Keratinocyte (primary cell): ENCODE results near the gene MAP2K5. TPM values are rescaled to one million over a fixed set of nuclear protein-coding genes. Genes with fewer than 3 reads are reported as not detected.

Experiments used
- DNase-seq: peaks from one replicate; pipeline ENCODE4 v3.0.0-alpha.2; 2011; ENCODE audit warnings: low read depth, missing footprints, low spot score
- FAIRE-seq: peaks from 2 replicates; lab custom pipeline; 2011; peaks lifted over from hg19 to GRCh38; lab: Jason Lieb, UNC
- H2AFZ ChIP-seq: 2 replicates; pipeline ENCODE4 v1.6.0; 2012; ENCODE audit warnings: low read length, control low read depth, inconsistent platforms; ENCODE audit not compliant: control insufficient read depth
- H3K27ac ChIP-seq: 2 replicates; pipeline ENCODE4 v1.5.1; 2011; ENCODE audit warnings: low read length; ENCODE audit not compliant: control insufficient read depth, insufficient read depth
- H3K27me3 ChIP-seq: 3 replicates; pipeline ENCODE4 v1.6.0; 2011; ENCODE audit warnings: low read length; ENCODE audit not compliant: control insufficient read depth, insufficient read depth; ENCODE audit errors: extremely low read depth
- H3K36me3 ChIP-seq, 2 experiments: 2 replicates in 1 of 2; 3 replicates in 1 of 2; pipeline ENCODE4 v1.5.1; 2011; ENCODE audit warnings: low read length in 2 of 2, mild to moderate bottlenecking in 1 of 2; ENCODE audit not compliant: control insufficient read depth in 2 of 2, insufficient read depth in 2 of 2; ENCODE audit errors: extremely low read depth in 1 of 2
- H3K4me1 ChIP-seq: 3 replicates; pipeline ENCODE4 v1.5.1; 2011; ENCODE audit warnings: low read length; ENCODE audit not compliant: control insufficient read depth, insufficient read depth; ENCODE audit errors: extremely low read depth
- H3K4me2 ChIP-seq: 3 replicates; pipeline ENCODE4 v1.6.0; 2011; ENCODE audit warnings: low read depth, low read length; ENCODE audit not compliant: control insufficient read depth, insufficient read depth; ENCODE audit errors: extremely low read depth
- H3K4me3 ChIP-seq, 3 experiments: fragments of 200-600 bp in 1 of 3; sonication (generic) in 1 of 3; 2 replicates in 2 of 3; 3 replicates in 1 of 3; pipeline ENCODE4 v1.5.1; 2011 to 2016; ENCODE audit warnings: low read length in 3 of 3, mild to moderate bottlenecking in 3 of 3, control low read depth in 2 of 3, inconsistent platforms in 1 of 3, low read depth in 1 of 3, mixed read lengths in 1 of 3, mixed run types in 1 of 3, moderate library complexity in 1 of 3; ENCODE audit not compliant: control insufficient read depth in 2 of 3, insufficient read depth in 2 of 3; ENCODE audit errors: extremely low read depth in 1 of 3
- H3K79me2 ChIP-seq: 2 replicates; pipeline ENCODE4 v1.6.0; 2012; ENCODE audit warnings: low read length; ENCODE audit not compliant: control insufficient read depth, insufficient read depth
- H3K9ac ChIP-seq: 3 replicates; pipeline ENCODE4 v1.6.0; 2011; ENCODE audit warnings: low read length; ENCODE audit not compliant: control insufficient read depth, insufficient read depth; ENCODE audit errors: extremely low read depth
- H3K9me1 ChIP-seq: 3 replicates; pipeline ENCODE4 v1.6.0; 2011; ENCODE audit warnings: low read length; ENCODE audit not compliant: control insufficient read depth, insufficient read depth; ENCODE audit errors: extremely low read depth
- H3K9me3 ChIP-seq: 2 replicates; pipeline ENCODE4 v1.5.1; 2012; ENCODE audit warnings: low read depth, low read length; ENCODE audit not compliant: control insufficient read depth
- H4K20me1 ChIP-seq: 3 replicates; pipeline ENCODE4 v1.6.0; 2011; ENCODE audit warnings: low read length; ENCODE audit not compliant: control insufficient read depth, insufficient read depth; ENCODE audit errors: extremely low read depth
- EZH2 ChIP-seq: IDR thresholded peaks from one replicate; pipeline ENCODE4 v1.6.1; 2012; ENCODE audit warnings: inconsistent platforms, mild to moderate bottlenecking, low read length, moderate library complexity
- dilution Hi-C: fragments of 300-500 bp; cut with MboI; formaldehyde crosslinking; loops from one replicate; pipeline ENCODE4 v1.7.0; 2020; ENCODE audit warnings: low sequenced_read_pairs; ENCODE audit not compliant: extremely low pct_ligation_motif_present
- polyA plus RNA-seq, 5 experiments: library from polyadenylated mRNA; depleted of rRNA in 3 of 5; stranded (reverse) in 3 of 5; stranded (forward) in 1 of 5; unstranded in 1 of 5; fragments of >200 nt; gene quantifications; 1 replicate in 1 of 5; 2 replicates in 3 of 5; 3 replicates in 1 of 5; pipeline versions ENCODE4 v1.2.1 to v1.2.3, GENCODE V29; 2011 to 2012; ENCODE audit warnings: missing spikeins in 2 of 5, low read depth in 1 of 5, low replicate concordance in 1 of 5
- TF ChIP-seq, protein P1 (sequence below), 3 experiments: IDR thresholded peaks in 1 of 3; conservative IDR thresholded peaks in 1 of 3; optimal IDR thresholded peaks in 1 of 3; 2 replicates in 2 of 3; 3 replicates in 1 of 3; pipeline versions ENCODE3 to v1.5.1; 2011; ENCODE audit warnings: low read length in 3 of 3, mild to moderate bottlenecking in 3 of 3, moderate library complexity in 2 of 3, control low read depth in 1 of 3, inconsistent platforms in 1 of 3; ENCODE audit not compliant: insufficient read depth in 2 of 3; ENCODE audit errors: extremely low read depth in 1 of 3

The MAP2K5 gene
- polyA plus RNA-seq, 1 donor (not counting 4 experiments of a cell fraction or from before 2014, with no cell fraction given), result 3.6 TPM

- no peaks in the 10 kb centered on the region for H3K4me1 ChIP-seq
- H3K36me3 ChIP-seq, result peaks cover 0 to 4% of the 10 kb centered on the region in 2 experiments
- H3K9ac ChIP-seq, result no peak overlapping the region
- no peaks in the 10 kb centered on the region for H3K9me1 ChIP-seq
- no peak overlapping the region for H3K27ac ChIP-seq
- dilution Hi-C loops, result no loop called here
- no peak for TF ChIP-seq EZH2
- TF ChIP-seq, protein P1, sequence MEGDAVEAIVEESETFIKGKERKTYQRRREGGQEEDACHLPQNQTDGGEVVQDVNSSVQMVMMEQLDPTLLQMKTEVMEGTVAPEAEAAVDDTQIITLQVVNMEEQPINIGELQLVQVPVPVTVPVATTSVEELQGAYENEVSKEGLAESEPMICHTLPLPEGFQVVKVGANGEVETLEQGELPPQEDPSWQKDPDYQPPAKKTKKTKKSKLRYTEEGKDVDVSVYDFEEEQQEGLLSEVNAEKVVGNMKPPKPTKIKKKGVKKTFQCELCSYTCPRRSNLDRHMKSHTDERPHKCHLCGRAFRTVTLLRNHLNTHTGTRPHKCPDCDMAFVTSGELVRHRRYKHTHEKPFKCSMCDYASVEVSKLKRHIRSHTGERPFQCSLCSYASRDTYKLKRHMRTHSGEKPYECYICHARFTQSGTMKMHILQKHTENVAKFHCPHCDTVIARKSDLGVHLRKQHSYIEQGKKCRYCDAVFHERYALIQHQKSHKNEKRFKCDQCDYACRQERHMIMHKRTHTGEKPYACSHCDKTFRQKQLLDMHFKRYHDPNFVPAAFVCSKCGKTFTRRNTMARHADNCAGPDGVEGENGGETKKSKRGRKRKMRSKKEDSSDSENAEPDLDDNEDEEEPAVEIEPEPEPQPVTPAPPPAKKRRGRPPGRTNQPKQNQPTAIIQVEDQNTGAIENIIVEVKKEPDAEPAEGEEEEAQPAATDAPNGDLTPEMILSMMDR (optimal IDR thresholded peaks at IDR 0.05 in 1 of 3, IDR thresholded peaks at IDR 0.05 in 1 of 3, conservative IDR thresholded peaks at IDR 0.05 in 1 of 3; ENCODE audit: extremely low read depth in 1 of 3, insufficient read depth in 2 of 3, low read length in 3 of 3), result no peak
- DNase-seq (no peak), FAIRE-seq (no peak)
- no peaks in the 10 kb centered on the region for H3K9me3 ChIP-seq
- H3K4me3 ChIP-seq, result no peak overlapping the region
- H3K27me3 ChIP-seq, result no peaks in the 10 kb centered on the region
- H3K4me2 ChIP-seq, result no peak overlapping the region
- no peaks in the 10 kb centered on the region for H3K79me2 ChIP-seq
- no peak overlapping the region for H2AFZ ChIP-seq
- no peaks in the 10 kb centered on the region for H4K20me1 ChIP-seq
These were observed 16.0 kb downstream of the MAP2K5 start for GRCh38 chr15:67558502-67558901.

DNA sequence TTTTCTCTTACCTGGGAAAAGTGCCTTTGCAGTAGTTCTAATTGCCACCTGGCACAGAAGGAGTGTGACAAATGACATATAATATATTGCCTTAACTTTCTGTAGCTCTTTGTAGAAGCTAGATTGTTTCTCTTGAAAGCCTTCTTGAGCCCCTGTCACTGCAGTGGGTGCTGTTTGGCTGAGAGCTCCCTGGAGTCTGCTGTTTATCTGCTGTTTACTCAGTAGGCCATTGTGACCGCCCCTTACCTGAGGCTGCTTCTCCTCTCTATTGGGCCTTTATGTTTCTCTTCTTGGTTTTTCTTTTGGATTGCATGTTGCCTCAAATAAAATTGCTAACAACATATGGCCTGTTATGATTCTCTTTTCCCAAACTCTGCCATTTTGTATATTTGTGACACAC, 16.7 kb downstream of the MAP2K5 start:
- dilution Hi-C loops, result no loop called here
- Histone ChIP-seq H3K27me3 (no peaks in the 10 kb centered on the region), H3K4me3 (no peak overlapping the region), H3K36me3 (peaks cover 0 to 4% of the 10 kb centered on the region in 2 experiments), H3K27ac (no peak overlapping the region), H3K4me1 (no peaks in the 10 kb centered on the region), H3K4me2 (no peak overlapping the region), H4K20me1 (no peaks in the 10 kb centered on the region), H3K79me2 (no peaks in the 10 kb centered on the region), H3K9me1 (no peaks in the 10 kb centered on the region), H2AFZ (no peak overlapping the region), H3K9ac (no peak overlapping the region), H3K9me3 (no peaks in the 10 kb centered on the region)
- FAIRE-seq, result no peak
- no peak for DNase-seq
- no peak for TF ChIP-seq EZH2
- TF ChIP-seq, protein P1 (optimal IDR thresholded peaks at IDR 0.05 in 1 of 3, IDR thresholded peaks at IDR 0.05 in 1 of 3, conservative IDR thresholded peaks at IDR 0.05 in 1 of 3; ENCODE audit: extremely low read depth in 1 of 3, insufficient read depth in 2 of 3, low read length in 3 of 3), result no peak
